PC-3 (cell line): ENCODE measurements around the gene MAML2. TPM values are rescaled to one million over a fixed set of nuclear protein-coding genes. Genes with fewer than 3 reads are reported as not detected.

Source experiments
- ATAC-seq: fragments of 200-7000 bp; cut with Tn5 transposase; 2 replicates; pipeline ENCODE4 v1.9.1; 2020; ENCODE audit warnings: mild to moderate bottlenecking, moderate library complexity
- BruUV-seq: library from RNA; stranded (reverse); fragments of 400-500 nt; replicated peaks from 2 replicates; lab custom pipeline; 2021; lab: Mats Ljungman, UMichigan
- CTCF ChIA-PET: fragments of 300-600 bp; sonication (Branson Sonifier 250); formaldehyde crosslinking; loops from one replicate; lab custom pipeline; 2022; ENCODE audit warnings: antibody characterized with exemption; lab: Charles Lee
- POLR2A ChIA-PET: fragments of 300-600 bp; sonication (Branson Sonifier 250); formaldehyde crosslinking; loops from one replicate; lab custom pipeline; 2022; ENCODE audit warnings: antibody characterized with exemption; ENCODE audit not compliant: unreplicated experiment; lab: Charles Lee
- DNase-seq: peaks from one replicate; pipeline ENCODE4 v3.0.0-alpha.2; 2015
- H2AFZ ChIP-seq: fragments of 300-600 bp; sonication (generic); 2 replicates; pipeline ENCODE4 v1.6.0; 2016; ENCODE audit warnings: antibody characterized with exemption, low read length
- H3F3A ChIP-seq: fragments of 300-600 bp; sonication (generic); one replicate; pipeline ENCODE4 v1.6.0; 2017; ENCODE audit warnings: antibody characterized with exemption, low read length, control low read depth, mild to moderate bottlenecking; ENCODE audit not compliant: unreplicated experiment
- H3K27ac ChIP-seq: fragments of 300-600 bp; sonication (generic); 2 replicates; pipeline ENCODE4 v1.5.1; 2016; ENCODE audit warnings: mild to moderate bottlenecking, low read length
- H3K27me3 ChIP-seq: fragments of 300-600 bp; sonication (generic); 2 replicates; pipeline ENCODE4 v1.6.1; 2016; ENCODE audit warnings: low read length, mixed read lengths
- H3K36me3 ChIP-seq: fragments of 300-600 bp; sonication (generic); 2 replicates; pipeline ENCODE4 v1.6.1; 2016; ENCODE audit warnings: low read depth, mixed run types, low read length, mixed read lengths
- H3K4me1 ChIP-seq: fragments of 300-600 bp; sonication (generic); 2 replicates; pipeline ENCODE4 v1.5.1; 2016; ENCODE audit warnings: low read length; ENCODE audit not compliant: insufficient read depth
- H3K4me2 ChIP-seq: fragments of 300-600 bp; sonication (generic); 2 replicates; pipeline ENCODE4 v1.6.0; 2016; ENCODE audit warnings: low read length
- H3K4me3 ChIP-seq: fragments of 300-600 bp; sonication (generic); 2 replicates; pipeline ENCODE4 v1.5.1; 2016; ENCODE audit warnings: mild to moderate bottlenecking, low read length, mixed read lengths
- H3K79me2 ChIP-seq: fragments of 300-600 bp; sonication (generic); 2 replicates; pipeline ENCODE4 v1.6.1; 2017; ENCODE audit warnings: low read length, mixed read lengths
- H3K9ac ChIP-seq: fragments of 300-600 bp; sonication (generic); 2 replicates; pipeline ENCODE4 v1.6.0; 2016; ENCODE audit warnings: mild to moderate bottlenecking, low read length
- H3K9me2 ChIP-seq: fragments of 300-600 bp; sonication (generic); replicated peaks from 2 replicates; pipeline ENCODE4 v1.6.1; 2016; ENCODE audit warnings: mixed run types, low read length, mixed read lengths
- H3K9me3 ChIP-seq: fragments of 300-600 bp; sonication (generic); 2 replicates; pipeline ENCODE4 v1.6.1; 2016; ENCODE audit warnings: low read length, mixed read lengths
- H4K20me1 ChIP-seq: fragments of 300-600 bp; sonication (generic); 2 replicates; pipeline ENCODE4 v1.6.1; 2016; ENCODE audit warnings: low read length, mixed read lengths
- CTCF ChIP-seq: fragments of 300-600 bp; sonication (generic); conservative IDR thresholded peaks from 2 replicates; pipeline ENCODE4 v1.5.1; 2017; ENCODE audit warnings: antibody characterized with exemption, low read depth, mild to moderate bottlenecking, low read length
- EZH2 ChIP-seq: fragments of 300-600 bp; sonication (generic); IDR thresholded peaks from one replicate; pipeline ENCODE4 v1.6.1; 2017; ENCODE audit warnings: antibody characterized with exemption, mild to moderate bottlenecking, low read length; ENCODE audit not compliant: unreplicated experiment
- EZH2phosphoT487 ChIP-seq: fragments of 300-600 bp; sonication (generic); IDR thresholded peaks from 2 replicates; pipeline ENCODE4 v1.6.1; 2018; ENCODE audit warnings: mild to moderate bottlenecking, antibody characterized with exemption, low read length, borderline replicate concordance
- intact Hi-C: fragments of 100-400 bp; cut with micrococcal nuclease; formaldehyde crosslinking; loops from 2 replicates; pipeline ENCODE4 v1.9.0; 2023
- total RNA-seq: library from RNA; depleted of rRNA; stranded (reverse); fragments of >200 nt; gene quantifications from 2 replicates; pipeline ENCODE4 v1.2.3, GENCODE V29; 2014

MAML2 gene
- total RNA-seq, 1 experiment from 2014 or later: 10.9 TPM

GRCh38 chr11:96284917-96285316 lies 58.1 kb downstream of the MAML2 start:
- no peak for TF ChIP-seq EZH2phosphoT487
- no peak for TF ChIP-seq EZH2
- TF ChIP-seq CTCF: no peak
- H3K9ac ChIP-seq: no peak overlapping the region
- CTCF ChIA-PET: no interaction called here
- H3K4me1 ChIP-seq: peaks cover 38% of the 10 kb centered on the region
- no TSS peak for BruUV-seq
- no peak overlapping the region for H3K4me3 ChIP-seq
- H3K27ac ChIP-seq: peak overlapping the region; percentile 21
- H3F3A ChIP-seq: no peaks in the 10 kb centered on the region
- peaks cover 10% of the 10 kb centered on the region; the same call in 1 of the 2 replicates for H3K79me2 ChIP-seq
- H3K4me2 ChIP-seq: peak overlapping the region; percentile 2; the same call in 1 of the 2 replicates
- POLR2A ChIA-PET: interaction anchor here (0.5 kb wide), 1 partner anchor 250 kb away, joined by 14 read pairs; no protein-coding TSS in a partner anchor
- no peak overlapping the region for H2AFZ ChIP-seq
- no peaks in the 10 kb centered on the region for H3K9me3 ChIP-seq
- no peaks in the 10 kb centered on the region for H4K20me1 ChIP-seq
- DNase-seq: peak; percentile 64
- no peaks in the 10 kb centered on the region for H3K36me3 ChIP-seq
- H3K9me2 ChIP-seq: no peaks in the 10 kb centered on the region
- peak; percentile 88 for ATAC-seq
- H3K27me3 ChIP-seq: no peaks in the 10 kb centered on the region
- intact Hi-C loops: loop anchor here (2.0 kb wide), 1 partner anchor 18 kb away; no protein-coding TSS in a partner anchor

GRCh38 chr11:96284401-96284800 lies 58.6 kb downstream of the MAML2 start:
- no peak for TF ChIP-seq EZH2phosphoT487
- no peak for TF ChIP-seq EZH2
- no peak for TF ChIP-seq CTCF
- DNase-seq: no peak
- intact Hi-C loops: loop anchor here (2.0 kb wide), 1 partner anchor 18 kb away; no protein-coding TSS in a partner anchor
- peaks cover 10% of the 10 kb centered on the region; the same call in 1 of the 2 replicates for H3K79me2 ChIP-seq
- H3K27me3 ChIP-seq: no peaks in the 10 kb centered on the region
- no peak overlapping the region for H3K9ac ChIP-seq
- no peaks in the 10 kb centered on the region for H3F3A ChIP-seq
- H3K27ac ChIP-seq: peak overlapping the region; percentile 10
- no peak overlapping the region for H3K4me2 ChIP-seq
- POLR2A ChIA-PET: no interaction called here
- no peaks in the 10 kb centered on the region for H3K36me3 ChIP-seq
- no peaks in the 10 kb centered on the region for H4K20me1 ChIP-seq
- no peaks in the 10 kb centered on the region for H3K9me3 ChIP-seq
- CTCF ChIA-PET: no interaction called here
- no peak for ATAC-seq
- H3K9me2 ChIP-seq: no peaks in the 10 kb centered on the region
- no TSS peak for BruUV-seq
- peaks cover 43% of the 10 kb centered on the region for H3K4me1 ChIP-seq
- no peak overlapping the region for H3K4me3 ChIP-seq
- H2AFZ ChIP-seq: no peak overlapping the region

DNA sequence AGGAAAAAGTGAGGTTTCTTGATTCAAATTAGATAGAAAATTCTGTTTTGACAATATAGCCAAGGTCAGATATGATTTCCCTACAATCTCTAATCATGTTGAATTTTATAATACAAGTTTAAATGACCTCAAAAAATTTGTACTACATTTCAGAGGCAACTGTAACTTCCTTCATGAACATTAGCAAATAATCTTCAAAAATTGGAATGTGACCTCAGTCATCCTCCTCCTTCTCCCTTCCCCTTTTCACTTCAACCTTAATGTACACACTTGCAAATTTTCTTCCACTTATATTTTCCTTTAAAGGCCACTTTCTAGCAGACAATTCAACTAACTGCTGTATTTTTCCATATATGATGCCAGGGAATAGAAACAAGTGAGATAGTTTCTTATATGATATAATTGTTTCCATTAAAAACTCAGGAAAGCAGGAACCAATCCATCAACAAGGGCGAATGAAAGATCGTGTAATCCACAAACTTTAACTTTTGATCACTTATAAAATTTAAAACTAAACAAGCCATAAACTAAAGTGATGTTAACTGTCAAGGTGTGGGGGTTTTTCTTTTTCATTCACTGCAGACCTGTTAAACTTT lies 60.3 kb downstream of the MAML2 start:
- H3K9me3 ChIP-seq: no peaks in the 10 kb centered on the region
- no peak overlapping the region for H3K27ac ChIP-seq
- no peaks in the 10 kb centered on the region for H3K27me3 ChIP-seq
- ChIA-PET POLR2A (interaction anchor here (0.6 kb wide), 1 partner anchor 62 kb away, joined by 4 read pairs; no protein-coding TSS in a partner anchor), CTCF (no interaction called here)
- no TSS peak for BruUV-seq
- peaks cover 50% of the 10 kb centered on the region for H3K4me1 ChIP-seq
- TF ChIP-seq EZH2: no peak
- no peak for TF ChIP-seq CTCF
- no peak for TF ChIP-seq EZH2phosphoT487
- no peak overlapping the region for H3K9ac ChIP-seq
- DNase-seq (no peak), ATAC-seq (no peak)
- no peaks in the 10 kb centered on the region for H3K36me3 ChIP-seq
- no peak overlapping the region for H2AFZ ChIP-seq
- H3K9me2 ChIP-seq: no peaks in the 10 kb centered on the region
- H3K79me2 ChIP-seq: peaks cover 10% of the 10 kb centered on the region; the same call in 1 of the 2 replicates
- no peaks in the 10 kb centered on the region for H4K20me1 ChIP-seq
- no peaks in the 10 kb centered on the region for H3F3A ChIP-seq
- intact Hi-C loops: no loop called here
- no peak overlapping the region for H3K4me3 ChIP-seq
- H3K4me2 ChIP-seq: no peak overlapping the region
